Measurements from ENCODE around the gene ALDH3A1. TPM values are rescaled to one million over a fixed set of nuclear protein-coding genes. Genes with fewer than 3 reads are reported as not detected.
A peak's percentile ranks its signal among the peaks of the same experiment; 100 is the strongest.

ALDH3A1 gene
- total and polyA plus RNA-seq, 2 experiments from 2014 or later, result 0.17 to 0.21 TPM

DNA sequence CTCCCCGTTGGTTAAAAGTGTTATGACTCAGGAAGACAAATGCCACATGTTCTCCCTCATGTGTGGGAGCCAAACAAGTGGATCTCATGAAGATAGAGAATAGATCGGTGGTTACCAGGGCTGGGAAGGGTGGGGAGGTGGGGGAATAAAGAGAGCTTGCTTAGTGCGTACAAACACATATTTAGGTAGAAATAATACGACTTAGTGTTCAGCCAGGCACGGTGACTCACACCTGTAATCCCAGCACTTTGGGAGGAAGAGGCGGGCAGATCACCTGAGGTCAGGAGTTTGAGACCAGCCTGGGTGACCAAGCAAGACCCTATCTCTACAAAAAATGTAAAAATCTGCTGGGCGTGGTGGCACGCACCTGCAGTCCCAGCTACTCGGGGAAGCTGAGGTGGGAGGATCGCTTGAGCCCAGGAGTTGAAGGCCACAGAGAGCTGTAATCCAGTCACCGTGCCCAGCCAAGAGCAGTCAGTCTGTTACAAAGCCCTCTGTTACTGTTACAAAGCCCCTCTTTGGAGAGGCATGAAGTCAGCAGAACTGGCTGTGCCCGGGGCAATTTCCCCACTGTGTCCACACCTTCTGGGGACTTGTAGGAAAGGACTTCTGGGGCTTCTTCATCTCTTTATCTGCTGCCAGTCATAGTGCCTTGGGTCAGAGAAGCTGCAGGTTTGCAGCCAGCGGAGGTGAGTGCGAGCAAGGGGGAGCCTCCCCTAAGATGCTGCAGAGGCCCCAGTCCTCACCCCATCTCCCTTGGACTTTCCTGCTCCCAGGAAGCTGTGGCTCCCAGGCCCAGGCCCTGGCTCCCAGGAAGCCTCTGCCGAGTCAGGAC is 4.3 kb upstream of the ALDH3A1 start:
- ATAC-seq, result no peak
- peak overlapping the region; percentile 23; the same call in 1 of the 2 replicates for H2AFZ ChIP-seq
- H3K4me3 Mint-ChIP-seq, result no peak overlapping the region
- DNase-seq (ENCODE audit: low spot score), result no peak
- H4K20me1 ChIP-seq (replicated peaks; ENCODE audit: insufficient read depth), result no peaks in the 10 kb centered on the region
- H3K27ac Mint-ChIP-seq, result peak overlapping the region; percentile 80; the same call in 1 of the 2 replicates
- no peak overlapping the region for H3K4me2 ChIP-seq
- H3K27ac ChIP-seq (ENCODE audit: low read depth), result no peak overlapping the region
- H3F3A ChIP-seq (replicated peaks; ENCODE audit: low read depth), result no peaks in the 10 kb centered on the region
- peaks cover 6% of the 10 kb centered on the region for H3K27me3 Mint-ChIP-seq (ENCODE audit: insufficient read depth, low read depth, poor library complexity)
- no peaks in the 10 kb centered on the region for H3K36me3 Mint-ChIP-seq (ENCODE audit: low read depth)
- no peaks in the 10 kb centered on the region for H3K27me3 ChIP-seq (ENCODE audit: insufficient read depth)
- H3K4me3 ChIP-seq, result no peak overlapping the region
- 0 out of 2 replicates have a peak, but pooled peaks cover 6% of the 10 kb centered on the region for H3K4me1 ChIP-seq (ENCODE audit: insufficient read depth)
- H3K36me3 ChIP-seq (ENCODE audit: insufficient read depth), result no peaks in the 10 kb centered on the region
- H3K4me1 Mint-ChIP-seq, result peaks cover 15% of the 10 kb centered on the region
- H3K9me2 ChIP-seq (ENCODE audit: insufficient read depth), result no peaks in the 10 kb centered on the region
- no peaks in the 10 kb centered on the region for H3K9me3 Mint-ChIP-seq
- no peak for TF ChIP-seq NANOG (IDR thresholded peaks at IDR 0.05; ENCODE audit: borderline replicate concordance)
- no peak for TF ChIP-seq POLR2AphosphoS5 (IDR thresholded peaks at IDR 0.05; ENCODE audit: low read depth)
- no peak for TF ChIP-seq ZNF331 (CRISPR knock-in tag; IDR thresholded peaks at IDR 0.05; ENCODE audit: low read depth)
- TF ChIP-seq ZNF114 (CRISPR knock-in tag; IDR thresholded peaks at IDR 0.05), result no peak
- no peaks in the 10 kb centered on the region for H3K79me2 ChIP-seq (replicated peaks; ENCODE audit: insufficient read depth)

DNA sequence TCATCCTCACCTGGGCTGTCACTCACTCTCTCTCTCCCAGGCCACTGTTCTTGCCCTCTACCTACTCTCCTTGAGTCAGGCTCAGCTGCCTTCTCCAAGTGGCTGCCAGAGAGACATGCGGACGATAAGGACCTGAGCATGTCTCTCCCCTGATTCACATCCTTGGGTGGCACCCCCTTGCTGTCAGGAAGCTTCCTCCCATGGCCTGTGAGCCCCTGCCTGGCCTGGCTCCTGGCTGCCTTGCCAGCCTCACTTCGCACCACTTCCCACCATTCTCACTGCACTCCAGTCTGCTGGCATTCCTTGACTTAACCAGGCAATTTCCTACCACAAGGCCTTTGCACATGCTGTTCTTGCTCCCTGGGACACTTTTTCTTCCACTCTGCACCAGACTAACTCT is 2.7 kb upstream of the ALDH3A1 start:
- Histone ChIP-seq H3K4me1 (ENCODE audit: insufficient read depth) (peaks cover 6% of the 10 kb centered on the region; the same call in 1 of the 2 replicates), H3F3A (replicated peaks; ENCODE audit: low read depth) (no peaks in the 10 kb centered on the region), H3K4me2 (no peak overlapping the region), H3K27ac (ENCODE audit: low read depth) (no peak overlapping the region), H3K36me3 (ENCODE audit: insufficient read depth) (no peaks in the 10 kb centered on the region), H4K20me1 (replicated peaks; ENCODE audit: insufficient read depth) (no peaks in the 10 kb centered on the region), H2AFZ (no peak overlapping the region), H3K27me3 (ENCODE audit: insufficient read depth) (0 out of 2 replicates have a peak, but pooled peaks cover under 1% of the 10 kb centered on the region), H3K79me2 (replicated peaks; ENCODE audit: insufficient read depth) (no peaks in the 10 kb centered on the region), H3K4me3 (no peak overlapping the region), H3K9me2 (ENCODE audit: insufficient read depth) (no peaks in the 10 kb centered on the region)
- DNase-seq (ENCODE audit: low spot score), result no peak
- Mint-ChIP-seq H3K27me3 (ENCODE audit: insufficient read depth, low read depth, poor library complexity) (peaks cover 7% of the 10 kb centered on the region), H3K27ac (no peak overlapping the region), H3K36me3 (ENCODE audit: low read depth) (no peaks in the 10 kb centered on the region), H3K4me1 (peaks cover 15% of the 10 kb centered on the region), H3K9me3 (no peaks in the 10 kb centered on the region), H3K4me3 (no peak overlapping the region)
- no peak for ATAC-seq
- no peak for TF ChIP-seq EZH2 (IDR thresholded peaks at IDR 0.05; ENCODE audit: low read depth, unreplicated experiment)
- TF ChIP-seq POLR2AphosphoS5 (IDR thresholded peaks at IDR 0.05; ENCODE audit: low read depth), result no peak
- no peak for TF ChIP-seq CREB1 (CRISPR knock-in tag; IDR thresholded peaks at IDR 0.05; ENCODE audit: low read depth)
- TF ChIP-seq ZNF114 (CRISPR knock-in tag; IDR thresholded peaks at IDR 0.05), result no peak
- TF ChIP-seq, protein P1, sequence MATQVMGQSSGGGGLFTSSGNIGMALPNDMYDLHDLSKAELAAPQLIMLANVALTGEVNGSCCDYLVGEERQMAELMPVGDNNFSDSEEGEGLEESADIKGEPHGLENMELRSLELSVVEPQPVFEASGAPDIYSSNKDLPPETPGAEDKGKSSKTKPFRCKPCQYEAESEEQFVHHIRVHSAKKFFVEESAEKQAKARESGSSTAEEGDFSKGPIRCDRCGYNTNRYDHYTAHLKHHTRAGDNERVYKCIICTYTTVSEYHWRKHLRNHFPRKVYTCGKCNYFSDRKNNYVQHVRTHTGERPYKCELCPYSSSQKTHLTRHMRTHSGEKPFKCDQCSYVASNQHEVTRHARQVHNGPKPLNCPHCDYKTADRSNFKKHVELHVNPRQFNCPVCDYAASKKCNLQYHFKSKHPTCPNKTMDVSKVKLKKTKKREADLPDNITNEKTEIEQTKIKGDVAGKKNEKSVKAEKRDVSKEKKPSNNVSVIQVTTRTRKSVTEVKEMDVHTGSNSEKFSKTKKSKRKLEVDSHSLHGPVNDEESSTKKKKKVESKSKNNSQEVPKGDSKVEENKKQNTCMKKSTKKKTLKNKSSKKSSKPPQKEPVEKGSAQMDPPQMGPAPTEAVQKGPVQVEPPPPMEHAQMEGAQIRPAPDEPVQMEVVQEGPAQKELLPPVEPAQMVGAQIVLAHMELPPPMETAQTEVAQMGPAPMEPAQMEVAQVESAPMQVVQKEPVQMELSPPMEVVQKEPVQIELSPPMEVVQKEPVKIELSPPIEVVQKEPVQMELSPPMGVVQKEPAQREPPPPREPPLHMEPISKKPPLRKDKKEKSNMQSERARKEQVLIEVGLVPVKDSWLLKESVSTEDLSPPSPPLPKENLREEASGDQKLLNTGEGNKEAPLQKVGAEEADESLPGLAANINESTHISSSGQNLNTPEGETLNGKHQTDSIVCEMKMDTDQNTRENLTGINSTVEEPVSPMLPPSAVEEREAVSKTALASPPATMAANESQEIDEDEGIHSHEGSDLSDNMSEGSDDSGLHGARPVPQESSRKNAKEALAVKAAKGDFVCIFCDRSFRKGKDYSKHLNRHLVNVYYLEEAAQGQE (IDR thresholded peaks at IDR 0.05; ENCODE audit: unreplicated experiment), result no peak
- no peak for TF ChIP-seq NANOG (IDR thresholded peaks at IDR 0.05; ENCODE audit: borderline replicate concordance)
- TF ChIP-seq, protein P2, sequence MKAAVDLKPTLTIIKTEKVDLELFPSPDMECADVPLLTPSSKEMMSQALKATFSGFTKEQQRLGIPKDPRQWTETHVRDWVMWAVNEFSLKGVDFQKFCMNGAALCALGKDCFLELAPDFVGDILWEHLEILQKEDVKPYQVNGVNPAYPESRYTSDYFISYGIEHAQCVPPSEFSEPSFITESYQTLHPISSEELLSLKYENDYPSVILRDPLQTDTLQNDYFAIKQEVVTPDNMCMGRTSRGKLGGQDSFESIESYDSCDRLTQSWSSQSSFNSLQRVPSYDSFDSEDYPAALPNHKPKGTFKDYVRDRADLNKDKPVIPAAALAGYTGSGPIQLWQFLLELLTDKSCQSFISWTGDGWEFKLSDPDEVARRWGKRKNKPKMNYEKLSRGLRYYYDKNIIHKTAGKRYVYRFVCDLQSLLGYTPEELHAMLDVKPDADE (IDR thresholded peaks at IDR 0.05), result no peak
- no peak for TF ChIP-seq ZNF331 (CRISPR knock-in tag; IDR thresholded peaks at IDR 0.05; ENCODE audit: low read depth)
- no peak for TF ChIP-seq STAT1 (IDR thresholded peaks at IDR 0.05; ENCODE audit: unreplicated experiment)
